LNCaP clone FGC (cell line): ENCODE results near the gene NR3C1.

Source experiments
- DNase-seq: peaks from one replicate; pipeline ENCODE4 v3.0.0-alpha.2; 2011; ENCODE audit warnings: low read depth
- H3K4me3 ChIP-seq: 2 replicates; pipeline ENCODE4 v1.5.1; 2011; ENCODE audit warnings: mild to moderate bottlenecking, low read depth, low read length, control low read depth
- CTCF ChIP-seq: IDR thresholded peaks from 2 replicates; pipeline ENCODE4 v1.5.1; 2012; ENCODE audit warnings: mild to moderate bottlenecking; ENCODE audit not compliant: control insufficient read depth, insufficient read depth; ENCODE audit errors: extremely low read depth

NR3C1 gene

GRCh38 chr5:143247134-143247815, 156.2 kb downstream of the NR3C1 start:
- H3K4me3 ChIP-seq = no peak overlapping the region
- no peak for DNase-seq
- no peak for TF ChIP-seq CTCF

GRCh38 chr5:143245929-143246561, 157.4 kb downstream of the NR3C1 start:
- TF ChIP-seq CTCF = no peak
- no peak for DNase-seq
- no peak overlapping the region for H3K4me3 ChIP-seq

GRCh38 chr5:143244990-143245389, 158.5 kb downstream of the NR3C1 start:
- H3K4me3 ChIP-seq = no peak overlapping the region
- TF ChIP-seq CTCF = no peak
- no peak for DNase-seq

GRCh38 chr5:143244000-143244736, 159.3 kb downstream of the NR3C1 start:
- TF ChIP-seq CTCF = no peak
- no peak for DNase-seq
- no peak overlapping the region for H3K4me3 ChIP-seq

- H3K4me3 ChIP-seq = no peak overlapping the region
- TF ChIP-seq CTCF = no peak
- DNase-seq = no peak
Measured at GRCh38 chr5:143243103-143243502, 160.4 kb downstream of the NR3C1 start.

GRCh38 chr5:143241892-143242291, 161.6 kb downstream of the NR3C1 start:
- no peak for TF ChIP-seq CTCF
- no peak for DNase-seq

More at GRCh38 chr5:143241892-143242291, 161.6 kb downstream of the NR3C1 start:
- no peak overlapping the region for H3K4me3 ChIP-seq
